Right forelimb (tissue), 1 donor: Measurements from ENCODE around the gene GABARAP.

Experiments
- DNase-seq: peaks from one replicate; pipeline ENCODE4 v3.0.0-alpha.2; 2018

The GABARAP gene

GRCh38 chr17:7239091-7240027 is 2.9 kb downstream of the GABARAP start, which contains the start of gene PHF23:
Gene PHF23 (minus strand): TSS chr17:7239457. CDS start chr17:7239279, 178 bp downstream.
- peak; percentile 99 for DNase-seq

- peak; percentile 66 for DNase-seq
These were observed 3.7 kb downstream of the GABARAP start for GRCh38 chr17:7238420-7239090.

- DNase-seq = peak; percentile 85
These were observed 4.4 kb downstream of the GABARAP start for GRCh38 chr17:7237761-7238419.

- DNase-seq = no peak
These were observed 4.9 kb downstream of the GABARAP start for GRCh38 chr17:7237266-7237760.

- DNase-seq = no peak
These were observed 5.4 kb downstream of the GABARAP start for GRCh38 chr17:7236808-7237207.

GRCh38 chr17:7235693-7236665 is 6.3 kb downstream of the GABARAP start:
- DNase-seq = no peak

GRCh38 chr17:7234083-7234951 is 7.9 kb downstream of the GABARAP start, which contains the start of gene DVL2:
Gene DVL2 (minus strand): TSS chr17:7234517. CDS start chr17:7234262, 255 bp downstream.
- peak; percentile 97 for DNase-seq

GRCh38 chr17:7233701-7234082 is 8.6 kb downstream of the GABARAP start:
- no peak for DNase-seq

GRCh38 chr17:7232114-7232513 is 10.1 kb downstream of the GABARAP start:
- DNase-seq = no peak

- DNase-seq = no peak
These were observed 12.7 kb downstream of the GABARAP start for GRCh38 chr17:7229504-7229903.

GRCh38 chr17:7228920-7229319 is 13.3 kb downstream of the GABARAP start:
- DNase-seq = no peak

- DNase-seq = no peak
These were observed 15.2 kb downstream of the GABARAP start for GRCh38 chr17:7226721-7227710.

- no peak for DNase-seq
These were observed 16.4 kb downstream of the GABARAP start for GRCh38 chr17:7225711-7226331.

GRCh38 chr17:7224661-7225111 is 17.6 kb downstream of the GABARAP start:
- no peak for DNase-seq

GRCh38 chr17:7224110-7224509 is 18.1 kb downstream of the GABARAP start:
- no peak for DNase-seq

GRCh38 chr17:7223375-7223774 is 18.9 kb downstream of the GABARAP start:
- no peak for DNase-seq

- peak; percentile 47 for DNase-seq
These were observed 19.3 kb downstream of the GABARAP start for GRCh38 chr17:7222972-7223292.

GRCh38 chr17:7222093-7222971 is 19.9 kb downstream of the GABARAP start:
- DNase-seq = no peak
